ENCODE measurements around the gene NOX1.
"Not testable (repeated sequence)": the region's sequence is repeated elsewhere in the genome, so short reads cannot be mapped to it uniquely, and the experiment has no call there.

The NOX1 gene

GRCh38 chrX:100819534-100819836, 54.7 kb downstream of the NOX1 start:
- no peak for DNase-seq

- no peak for DNase-seq
These were observed 56.8 kb downstream of the NOX1 start for GRCh38 chrX:100817340-100817739.

- no peak for DNase-seq
These were observed 61.7 kb downstream of the NOX1 start for GRCh38 chrX:100812216-100813158.

- DNase-seq = not testable (repeated sequence)
These were observed 65.9 kb downstream of the NOX1 start for GRCh38 chrX:100808265-100808664.

GRCh38 chrX:100804780-100805179, 69.4 kb downstream of the NOX1 start:
- no peak for DNase-seq

- DNase-seq = no peak
These were observed 71.3 kb downstream of the NOX1 start for GRCh38 chrX:100802843-100803242.

- DNase-seq = no peak
These were observed 75.5 kb downstream of the NOX1 start for GRCh38 chrX:100798484-100799214.

GRCh38 chrX:100797359-100797758, 76.8 kb downstream of the NOX1 start:
- no peak for DNase-seq

- DNase-seq = not testable (repeated sequence)
These were observed 77.8 kb downstream of the NOX1 start for GRCh38 chrX:100796371-100796770.

All from T1000 (cell line).